Kidney (tissue), 14 donors: ENCODE results near the gene GRXCR1. TPM values are rescaled to one million over a fixed set of nuclear protein-coding genes. Genes with fewer than 3 reads are reported as not detected.

ENCODE experiments used
- DNase-seq, 5 donors: peaks; one replicate each; pipeline ENCODE4 v3.0.0-alpha.2; 2013 to 2020
- FAIRE-seq: peaks from 2 replicates; lab custom pipeline; 2012; peaks lifted over from hg19 to GRCh38; lab: Jason Lieb, UNC
- H3K27ac ChIP-seq, 2 donors: one replicate each; pipeline ENCODE4 v1.7.0; 2013; ENCODE audit warnings: low read depth in 2 of 2, low read length in 2 of 2, inconsistent platforms in 1 of 2
- H3K27me3 ChIP-seq: one replicate; pipeline ENCODE4 v1.7.1; 2013; ENCODE audit warnings: low read length, inconsistent platforms; ENCODE audit not compliant: control insufficient read depth, insufficient read depth
- H3K36me3 ChIP-seq, 3 donors: one replicate each; pipeline versions ENCODE4 v1.7.0 to v1.7.1; 2013; ENCODE audit warnings: low read length in 3 of 3, control low read depth in 1 of 3, inconsistent platforms in 1 of 3; ENCODE audit not compliant: insufficient read depth in 3 of 3, control insufficient read depth in 2 of 3
- H3K4me1 ChIP-seq, 3 donors: one replicate each; pipeline versions ENCODE4 v1.7.0 to v1.7.1; 2013; ENCODE audit warnings: low read length in 3 of 3, inconsistent platforms in 1 of 3, low read depth in 1 of 3; ENCODE audit not compliant: control insufficient read depth in 2 of 3, insufficient read depth in 2 of 3
- H3K4me3 ChIP-seq, 3 donors: one replicate each; pipeline versions ENCODE4 v1.7.0 to v1.8.1; 2013; ENCODE audit warnings: low read length in 3 of 3, control low read depth in 1 of 3, inconsistent platforms in 1 of 3
- H3K9ac ChIP-seq, 3 donors: one replicate each; pipeline versions ENCODE4 v1.7.0 to v1.7.1; 2013; ENCODE audit warnings: low read length in 3 of 3, control low read depth in 1 of 3, inconsistent platforms in 1 of 3
- H3K9me3 ChIP-seq, 3 donors: one replicate each; pipeline versions ENCODE4 v1.7.0 to v1.7.1; 2013; ENCODE audit warnings: low read length in 3 of 3, control low read depth in 1 of 3, inconsistent platforms in 1 of 3; ENCODE audit not compliant: control insufficient read depth in 2 of 3, insufficient read depth in 1 of 3
- intact Hi-C: fragments of 100-400 bp; cut with DNase I; formaldehyde crosslinking; loops from one replicate; pipeline ENCODE4 v1.11.1; 2022
- polyA plus RNA-seq: library from polyadenylated mRNA; stranded (reverse); fragments of 350-450 nt; fragmentation: Illumina TruSeq; extraction: RNeasy Lipid Tissue Mini Kit (QIAGEN cat#74804); gene quantifications from one replicate; pipeline ENCODE4 v1.2.3, GENCODE V29; 2014; ENCODE audit warnings: low read depth, low replicate concordance; ENCODE audit not compliant: insufficient read depth
- total RNA-seq: library from RNA; stranded (reverse); fragmentation: NEBNext Ultra II Directional; extraction: Animal tissue kit (Norgen Biotek cat#: 25700); gene quantifications from one replicate; pipeline ENCODE4 v1.2.1, GENCODE V29; 2021
- TF ChIP-seq, protein P1 (sequence below): IDR thresholded peaks from 3 replicates; pipeline ENCODE4 v1.5.1; 2012; ENCODE audit warnings: mild to moderate bottlenecking, moderate library complexity, borderline replicate concordance; ENCODE audit not compliant: insufficient read depth; ENCODE audit errors: extremely low read depth
- donor health status: control.
- donor health status: control.
- donor health status: control.
- donor health status: control.
- donor health status: control.
- donor health status: DM: yes; HTN: yes; CAD: no.
- donor health status: Normal renal cell carcinoma (clear cell type).

Gene GRXCR1
- total and polyA plus RNA-seq, 2 donors from 2014 or later: not detected

DNA sequence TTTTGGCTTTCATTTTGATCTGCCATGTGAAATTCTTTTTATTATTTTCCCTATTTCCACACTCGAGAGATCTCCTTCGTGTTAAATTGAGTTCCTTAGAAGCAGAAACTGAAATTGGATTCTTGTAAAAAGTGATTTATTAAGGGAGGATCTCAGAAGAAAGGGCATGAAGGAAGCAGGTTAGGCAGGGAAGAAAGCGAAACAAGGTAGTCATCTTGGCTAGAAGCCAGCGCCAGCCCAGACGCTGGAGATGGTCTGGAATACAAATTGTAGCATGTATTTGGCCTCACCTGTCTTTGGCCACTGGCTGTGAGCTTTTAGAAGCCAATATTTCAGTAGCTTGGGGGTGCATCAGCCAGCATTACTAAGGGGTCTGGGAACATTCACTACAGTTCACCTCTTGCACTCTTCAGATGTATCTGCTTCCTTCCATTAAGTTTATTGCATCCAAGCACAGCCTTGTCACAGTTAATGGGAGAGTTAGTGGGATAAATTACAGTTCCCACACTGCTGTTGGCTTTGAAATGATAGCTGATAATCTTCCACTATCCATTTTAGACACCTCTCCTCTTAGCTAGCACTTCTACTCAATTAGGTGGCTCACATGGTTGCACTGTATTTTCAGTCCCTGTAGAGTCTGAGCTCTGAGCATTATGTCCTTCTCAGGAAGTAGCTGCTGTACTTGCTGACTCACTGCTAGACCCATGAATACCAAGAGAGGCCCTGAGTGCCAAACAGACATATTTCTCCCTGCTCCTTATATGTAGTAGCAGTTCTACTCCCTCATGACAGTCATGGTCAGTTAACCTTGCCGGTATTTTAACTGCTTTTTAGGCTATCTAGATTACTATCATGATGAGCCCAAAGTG, 14.6 kb downstream of the GRXCR1 start:
- Histone ChIP-seq H3K9me3 (no peaks in the 10 kb centered on the region), H3K36me3 (no peaks in the 10 kb centered on the region), H3K27ac (no peak overlapping the region), H3K27me3 (no peaks in the 10 kb centered on the region), H3K9ac (peak overlapping the region in 1 of 3 donors; percentile 8), H3K4me1 (peaks cover 0 to 4% (median 0%) of the 10 kb centered on the region in 3 donors), H3K4me3 (peak overlapping the region in 2 of 3 donors; percentile 42 to 54)
- DNase-seq (peak; percentile 46 to 82 (median 73)), FAIRE-seq (no peak)
- intact Hi-C loops: no loop called here
- TF ChIP-seq, protein P1, sequence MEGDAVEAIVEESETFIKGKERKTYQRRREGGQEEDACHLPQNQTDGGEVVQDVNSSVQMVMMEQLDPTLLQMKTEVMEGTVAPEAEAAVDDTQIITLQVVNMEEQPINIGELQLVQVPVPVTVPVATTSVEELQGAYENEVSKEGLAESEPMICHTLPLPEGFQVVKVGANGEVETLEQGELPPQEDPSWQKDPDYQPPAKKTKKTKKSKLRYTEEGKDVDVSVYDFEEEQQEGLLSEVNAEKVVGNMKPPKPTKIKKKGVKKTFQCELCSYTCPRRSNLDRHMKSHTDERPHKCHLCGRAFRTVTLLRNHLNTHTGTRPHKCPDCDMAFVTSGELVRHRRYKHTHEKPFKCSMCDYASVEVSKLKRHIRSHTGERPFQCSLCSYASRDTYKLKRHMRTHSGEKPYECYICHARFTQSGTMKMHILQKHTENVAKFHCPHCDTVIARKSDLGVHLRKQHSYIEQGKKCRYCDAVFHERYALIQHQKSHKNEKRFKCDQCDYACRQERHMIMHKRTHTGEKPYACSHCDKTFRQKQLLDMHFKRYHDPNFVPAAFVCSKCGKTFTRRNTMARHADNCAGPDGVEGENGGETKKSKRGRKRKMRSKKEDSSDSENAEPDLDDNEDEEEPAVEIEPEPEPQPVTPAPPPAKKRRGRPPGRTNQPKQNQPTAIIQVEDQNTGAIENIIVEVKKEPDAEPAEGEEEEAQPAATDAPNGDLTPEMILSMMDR: no peak

DNA sequence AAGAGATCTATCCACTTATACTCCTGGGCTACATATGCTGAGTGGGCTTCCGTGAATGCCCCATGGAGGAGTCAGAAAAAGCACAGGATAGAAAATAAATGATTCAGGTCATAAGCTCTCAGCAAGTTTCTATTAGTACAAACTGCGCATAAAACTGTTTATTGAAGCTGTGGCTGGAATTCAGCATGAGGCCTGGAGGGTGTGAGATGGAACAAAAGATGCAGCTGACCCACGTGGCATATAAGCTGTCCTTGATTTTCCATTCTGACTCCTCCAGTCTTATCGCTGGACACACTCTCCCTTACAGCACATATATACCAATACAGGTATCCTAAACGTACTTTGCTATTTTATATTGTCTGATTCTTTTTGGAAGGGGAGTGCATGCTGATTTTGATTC, 17.9 kb downstream of the GRXCR1 start:
- no peak overlapping the region for H3K9ac ChIP-seq
- intact Hi-C loops: no loop called here
- no peak overlapping the region for H3K27ac ChIP-seq
- TF ChIP-seq, protein P1: no peak
- DNase-seq: no peak
- no peak for FAIRE-seq
- H3K4me3 ChIP-seq: no peak overlapping the region
- no peaks in the 10 kb centered on the region for H3K9me3 ChIP-seq
- H3K27me3 ChIP-seq: no peaks in the 10 kb centered on the region
- no peaks in the 10 kb centered on the region for H3K36me3 ChIP-seq
- peaks cover 0 to 4% (median 0%) of the 10 kb centered on the region in 3 donors for H3K4me1 ChIP-seq

DNA sequence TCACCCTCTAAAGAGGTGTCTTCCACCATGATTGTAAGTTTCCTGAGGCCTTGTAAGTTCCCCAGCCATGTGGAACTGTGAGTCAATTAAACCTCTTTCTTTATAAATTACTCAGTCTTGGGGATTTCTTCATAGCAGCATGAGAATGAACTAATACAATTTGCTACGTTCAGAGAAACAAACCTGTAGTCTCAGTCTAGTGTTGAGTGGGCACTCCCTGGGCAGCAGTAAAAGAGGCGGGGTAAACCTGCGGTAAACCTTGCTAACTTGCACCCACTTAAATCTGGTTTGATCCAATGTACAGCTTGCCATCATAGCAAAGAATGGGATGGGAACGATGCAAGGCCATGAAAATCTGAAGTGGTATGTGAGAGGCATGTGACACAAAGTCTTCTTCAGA, 22.4 kb downstream of the GRXCR1 start:
- no peak for DNase-seq

More for the DNA sequence above, 22.4 kb downstream of the GRXCR1 start:
- no peak overlapping the region for H3K27ac ChIP-seq
- H3K9ac ChIP-seq: no peak overlapping the region
- H3K4me1 ChIP-seq: no peaks in the 10 kb centered on the region
- H3K27me3 ChIP-seq: no peaks in the 10 kb centered on the region
- intact Hi-C loops: no loop called here
- TF ChIP-seq, protein P1: no peak
- H3K4me3 ChIP-seq: no peak overlapping the region
- H3K9me3 ChIP-seq: no peaks in the 10 kb centered on the region
- no peak for FAIRE-seq
- no peaks in the 10 kb centered on the region for H3K36me3 ChIP-seq
